ENCODE data around the gene ZSCAN18.
"Not testable (repeated sequence)": the region's sequence is repeated elsewhere in the genome, so short reads cannot be mapped to it uniquely, and the experiment has no call there.

Gene ZSCAN18

DNA sequence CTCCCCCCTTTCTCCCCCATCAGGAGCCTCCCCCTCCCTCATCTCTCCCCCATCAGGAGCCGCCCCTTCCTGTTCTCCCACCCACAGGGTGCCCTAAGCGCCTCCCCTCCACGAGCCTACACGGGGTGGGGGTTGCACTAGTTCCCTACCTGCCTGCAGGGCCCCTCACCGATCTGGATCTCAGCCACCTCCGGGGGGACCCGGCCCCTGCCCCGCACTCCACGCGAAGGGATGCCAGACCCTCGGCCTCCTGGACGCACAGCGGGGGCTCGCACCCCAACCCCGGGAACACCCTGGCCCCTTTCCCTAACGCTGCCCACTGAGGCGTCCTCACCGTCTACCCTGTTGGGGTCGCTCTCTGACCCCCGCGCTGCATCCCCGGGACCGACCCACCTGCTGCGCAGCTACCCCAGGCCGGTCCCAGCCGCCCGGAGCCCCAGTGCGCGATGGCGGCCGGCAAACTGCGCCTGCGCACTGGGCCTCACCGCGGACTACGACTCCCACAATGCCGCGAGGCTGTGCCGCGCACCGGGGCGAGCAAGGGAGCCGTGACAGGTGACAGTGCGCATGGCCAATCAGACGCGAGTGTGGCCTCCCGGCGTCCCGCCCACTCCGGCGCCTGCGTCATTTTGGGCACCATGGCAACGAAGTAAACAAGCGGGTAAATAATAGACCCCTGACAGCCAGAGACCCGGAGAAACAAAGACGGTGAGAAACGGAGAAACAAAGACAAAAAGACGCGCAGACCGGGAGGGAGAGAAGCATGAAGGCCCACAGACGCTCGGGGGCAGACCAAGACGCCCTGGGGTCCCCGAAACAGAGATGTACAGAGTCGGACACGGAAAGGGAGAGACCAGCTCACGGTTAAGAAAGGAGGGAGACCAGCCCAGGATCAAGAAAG, at the start of gene ZSCAN18:
ZSCAN18 (minus strand) TSS at position 451 of the 901 bp plus-strand sequence. CDS start 7,964 bp downstream, outside the sequence.
- DNase-seq = no peak

GRCh38 chr19:58147475-58147874, 49.4 kb upstream of the ZSCAN18 start:
- DNase-seq = not testable (repeated sequence)

DNA sequence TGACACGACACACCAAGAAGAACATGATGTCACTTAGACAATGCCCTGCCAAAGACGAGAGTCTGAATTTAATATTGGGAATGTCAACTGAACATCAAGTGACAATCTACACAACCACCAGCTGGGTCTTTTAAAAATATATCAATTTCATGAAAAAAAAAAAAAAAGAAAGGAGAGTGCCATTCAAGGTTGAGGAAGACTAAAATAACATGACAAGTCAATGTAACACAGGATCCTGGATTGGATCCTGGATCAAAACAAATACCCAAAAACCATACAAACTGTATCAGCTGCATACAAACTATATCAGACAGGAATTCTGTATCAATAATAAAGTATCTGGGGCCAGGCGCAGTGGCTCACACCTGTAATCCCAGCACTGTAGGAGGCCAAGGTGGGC, 47.8 kb upstream of the ZSCAN18 start:
- DNase-seq = no peak

GRCh38 chr19:58134244-58134643, 36.2 kb upstream of the ZSCAN18 start:
- DNase-seq = no peak

- DNase-seq = no peak
These were observed 31.3 kb upstream of the ZSCAN18 start for GRCh38 chr19:58129284-58129683.

DNA sequence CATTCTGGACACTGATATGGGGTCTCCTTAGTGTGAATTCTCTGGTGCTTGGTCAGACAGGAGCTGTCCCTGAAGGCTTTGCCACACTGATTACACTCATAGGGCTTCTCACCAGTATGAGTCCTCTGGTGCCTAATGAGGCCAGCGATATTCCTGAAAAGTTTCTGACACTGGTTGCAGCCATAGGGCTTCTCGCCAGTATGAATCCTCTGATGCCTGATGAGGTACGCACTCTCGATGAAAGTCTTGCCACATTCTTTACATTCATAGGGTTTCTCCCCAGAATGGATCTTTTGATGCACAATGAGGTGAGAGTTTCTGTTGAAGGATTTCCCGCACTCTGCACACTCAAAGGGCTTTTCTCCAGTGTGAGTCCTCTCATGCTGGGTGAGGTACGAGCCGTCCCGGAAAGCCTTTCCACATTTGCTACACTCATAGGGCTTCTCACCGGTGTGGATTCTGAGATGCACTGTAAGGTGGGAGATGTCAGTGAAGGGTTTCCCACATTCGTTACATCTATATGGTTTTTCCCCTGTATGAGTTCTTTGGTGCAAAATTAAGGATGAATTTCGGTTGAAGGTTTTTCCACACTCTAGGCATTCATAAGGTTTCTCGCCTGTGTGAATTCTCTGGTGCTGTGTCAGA, 30.1 kb upstream of the ZSCAN18 start:
- no peak for DNase-seq

GRCh38 chr19:58123354-58123753, 25.3 kb upstream of the ZSCAN18 start:
- no peak for DNase-seq

GRCh38 chr19:58118979-58119733, 21.1 kb upstream of the ZSCAN18 start:
- no peak for DNase-seq

GRCh38 chr19:58117841-58118575, 20.0 kb upstream of the ZSCAN18 start:
- no peak for DNase-seq

- no peak for DNase-seq
These were observed 10.5 kb upstream of the ZSCAN18 start for GRCh38 chr19:58108546-58108817.

DNA sequence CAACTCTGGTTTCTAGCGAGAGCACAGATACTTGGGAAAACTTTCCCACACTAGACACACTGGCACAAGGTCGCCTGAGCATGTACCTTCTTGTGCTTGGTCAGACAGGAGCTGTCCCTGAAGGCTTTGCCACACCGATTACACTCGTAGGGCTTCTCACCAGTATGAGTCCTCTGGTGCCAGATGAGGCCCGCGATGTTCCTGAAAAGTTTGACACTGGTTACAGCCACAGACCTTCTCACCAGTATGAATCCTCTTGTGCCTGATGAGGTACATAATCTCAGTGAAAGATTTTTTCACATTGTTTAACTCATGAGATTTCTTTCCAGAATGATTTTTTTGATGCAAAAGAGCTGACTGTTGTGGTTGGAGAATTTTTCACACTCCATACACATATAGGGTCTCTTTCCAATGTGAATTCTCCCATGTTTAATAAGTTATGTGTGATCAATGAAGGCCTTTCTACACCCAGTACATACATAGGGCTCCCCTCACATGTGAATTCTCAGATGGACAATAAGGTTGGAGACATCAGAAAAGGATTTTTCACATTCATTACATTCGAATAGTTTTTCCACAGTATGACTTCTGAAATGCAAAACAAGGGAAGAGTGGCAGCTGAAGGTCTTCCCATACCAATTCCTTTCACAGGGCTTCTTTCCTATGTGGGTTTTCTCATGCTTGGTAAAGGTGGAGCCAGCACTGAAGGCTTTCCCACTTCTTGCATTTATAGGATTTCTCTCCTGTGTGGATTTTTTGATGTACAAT, 9.9 kb upstream of the ZSCAN18 start:
- DNase-seq = no peak

DNA sequence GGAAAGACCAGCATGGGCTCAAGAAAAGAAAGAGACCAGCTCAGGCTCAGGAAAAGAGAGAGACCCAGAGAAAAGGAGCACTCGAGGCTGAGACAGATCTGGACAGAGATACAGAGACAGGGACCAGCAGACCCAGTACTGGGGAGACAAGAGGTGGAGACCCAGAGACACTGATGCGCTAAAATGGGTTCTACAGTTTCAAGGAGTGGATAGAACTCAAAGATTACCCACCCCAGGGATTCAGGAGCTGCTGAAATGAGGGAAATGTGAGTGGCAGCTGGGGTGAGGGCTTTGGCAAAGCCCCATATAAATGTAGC, 609 bp upstream of the ZSCAN18 start:
- DNase-seq = no peak

GRCh38 chr19:58097349-58097748, 682 bp downstream of the ZSCAN18 start:
- no peak for DNase-seq

- no peak for DNase-seq
These were observed 1.1 kb downstream of the ZSCAN18 start for GRCh38 chr19:58096884-58097283.

- no peak for DNase-seq
These were observed 2.7 kb downstream of the ZSCAN18 start for GRCh38 chr19:58095328-58095727.

DNA sequence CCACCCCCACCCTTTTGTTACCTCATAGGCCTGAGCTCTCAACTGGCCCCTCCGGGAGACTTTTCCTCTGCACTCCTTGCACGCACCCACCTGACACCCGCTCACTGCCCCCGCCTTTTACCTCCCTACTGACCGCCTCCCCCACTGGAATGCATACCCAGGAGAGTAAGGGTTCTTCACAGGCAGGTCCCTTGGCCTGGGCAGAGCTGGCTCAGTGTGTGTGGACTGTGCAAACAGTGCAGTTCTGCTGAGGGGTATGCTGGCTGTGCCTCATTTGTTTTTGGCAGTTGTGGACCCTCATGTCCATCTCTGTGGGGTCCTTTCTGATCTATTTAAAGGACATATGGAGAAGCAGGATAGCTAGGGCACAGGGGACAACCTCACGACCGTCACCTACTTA, 5.0 kb downstream of the ZSCAN18 start:
- no peak for DNase-seq

GRCh38 chr19:58091251-58091995, 6.6 kb downstream of the ZSCAN18 start:
- DNase-seq = no peak

- DNase-seq = no peak
These were observed 8.2 kb downstream of the ZSCAN18 start for GRCh38 chr19:58089846-58090245.

GRCh38 chr19:58088521-58089052, 9.4 kb downstream of the ZSCAN18 start:
- DNase-seq = no peak

DNA sequence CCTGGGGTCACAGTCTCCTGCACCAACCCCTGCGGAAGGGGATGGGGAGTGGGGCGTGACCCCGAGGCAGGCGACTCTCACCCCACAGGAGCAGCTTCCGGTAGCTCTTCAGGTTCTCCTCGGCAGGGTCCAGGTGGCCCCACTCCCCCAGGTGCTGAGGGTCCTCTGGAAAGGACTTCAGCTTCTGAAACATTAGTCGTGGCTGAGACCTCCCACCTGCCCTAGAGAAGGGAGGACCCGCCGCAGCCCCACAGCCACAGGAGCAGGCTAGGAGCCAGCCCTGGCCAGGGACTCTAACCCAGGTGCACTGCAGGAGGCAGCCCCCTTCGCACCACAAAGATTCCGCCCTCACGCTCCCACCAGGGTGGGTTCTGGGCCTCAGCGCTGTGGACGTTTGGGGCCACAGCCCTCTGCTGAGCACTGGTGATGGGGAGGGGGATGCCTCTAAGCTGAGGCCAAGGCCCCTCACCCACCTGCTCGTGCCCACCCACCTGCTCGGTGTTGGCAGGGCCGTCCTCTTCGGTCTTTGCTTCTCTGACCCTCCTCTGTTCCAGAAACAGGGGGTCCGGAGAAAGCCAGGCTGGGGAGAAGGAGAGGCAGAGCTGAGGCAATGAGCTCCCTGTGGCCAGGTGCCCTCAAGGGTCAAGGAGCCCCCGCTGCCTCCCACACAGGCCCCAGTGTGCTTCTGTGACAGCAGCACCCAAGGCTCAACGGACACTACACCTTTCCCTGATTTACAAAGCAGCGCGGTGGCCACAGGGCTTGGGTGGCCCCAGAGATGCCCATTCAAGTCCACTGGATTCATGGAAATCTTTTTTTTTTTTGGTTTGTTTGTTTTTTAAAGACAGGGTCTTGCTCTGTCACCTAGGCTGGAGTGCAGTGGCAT, 11.0 kb downstream of the ZSCAN18 start:
- DNase-seq = no peak

All from cortex of kidney (tissue), 1 donor.